ENCODE results near the gene TNKS1BP1. TPM values are rescaled to one million over a fixed set of nuclear protein-coding genes. Genes with fewer than 3 reads are reported as not detected.
A peak's percentile ranks its signal among the peaks of the same experiment; 100 is the strongest.

Gene TNKS1BP1, protein sequence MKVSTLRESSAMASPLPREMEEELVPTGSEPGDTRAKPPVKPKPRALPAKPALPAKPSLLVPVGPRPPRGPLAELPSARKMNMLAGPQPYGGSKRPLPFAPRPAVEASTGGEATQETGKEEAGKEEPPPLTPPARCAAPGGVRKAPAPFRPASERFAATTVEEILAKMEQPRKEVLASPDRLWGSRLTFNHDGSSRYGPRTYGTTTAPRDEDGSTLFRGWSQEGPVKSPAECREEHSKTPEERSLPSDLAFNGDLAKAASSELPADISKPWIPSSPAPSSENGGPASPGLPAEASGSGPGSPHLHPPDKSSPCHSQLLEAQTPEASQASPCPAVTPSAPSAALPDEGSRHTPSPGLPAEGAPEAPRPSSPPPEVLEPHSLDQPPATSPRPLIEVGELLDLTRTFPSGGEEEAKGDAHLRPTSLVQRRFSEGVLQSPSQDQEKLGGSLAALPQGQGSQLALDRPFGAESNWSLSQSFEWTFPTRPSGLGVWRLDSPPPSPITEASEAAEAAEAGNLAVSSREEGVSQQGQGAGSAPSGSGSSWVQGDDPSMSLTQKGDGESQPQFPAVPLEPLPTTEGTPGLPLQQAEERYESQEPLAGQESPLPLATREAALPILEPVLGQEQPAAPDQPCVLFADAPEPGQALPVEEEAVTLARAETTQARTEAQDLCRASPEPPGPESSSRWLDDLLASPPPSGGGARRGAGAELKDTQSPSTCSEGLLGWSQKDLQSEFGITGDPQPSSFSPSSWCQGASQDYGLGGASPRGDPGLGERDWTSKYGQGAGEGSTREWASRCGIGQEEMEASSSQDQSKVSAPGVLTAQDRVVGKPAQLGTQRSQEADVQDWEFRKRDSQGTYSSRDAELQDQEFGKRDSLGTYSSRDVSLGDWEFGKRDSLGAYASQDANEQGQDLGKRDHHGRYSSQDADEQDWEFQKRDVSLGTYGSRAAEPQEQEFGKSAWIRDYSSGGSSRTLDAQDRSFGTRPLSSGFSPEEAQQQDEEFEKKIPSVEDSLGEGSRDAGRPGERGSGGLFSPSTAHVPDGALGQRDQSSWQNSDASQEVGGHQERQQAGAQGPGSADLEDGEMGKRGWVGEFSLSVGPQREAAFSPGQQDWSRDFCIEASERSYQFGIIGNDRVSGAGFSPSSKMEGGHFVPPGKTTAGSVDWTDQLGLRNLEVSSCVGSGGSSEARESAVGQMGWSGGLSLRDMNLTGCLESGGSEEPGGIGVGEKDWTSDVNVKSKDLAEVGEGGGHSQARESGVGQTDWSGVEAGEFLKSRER (N-terminal part only)
- total RNA-seq (2021) (181 and 218 TPM in 2 replicates), Bru-seq, nascent RNA (percentile 88 among the genes with signal in this experiment), BruChase-seq, experiment 1, labeled RNA remaining after a 2-hour chase (percentile 97 among the genes with signal in this experiment), BruChase-seq, experiment 2, labeled RNA remaining after a 6-hour chase (percentile 94 among the genes with signal in this experiment)
- long read RNA-seq, full-length matches to known transcripts, result 27 of 74 reads
- long read RNA-seq, partial matches to known transcripts, result 34 of 74 reads
- long read RNA-seq, other reads (novel, unspliced or antisense), result 13 of 74 reads

DNA sequence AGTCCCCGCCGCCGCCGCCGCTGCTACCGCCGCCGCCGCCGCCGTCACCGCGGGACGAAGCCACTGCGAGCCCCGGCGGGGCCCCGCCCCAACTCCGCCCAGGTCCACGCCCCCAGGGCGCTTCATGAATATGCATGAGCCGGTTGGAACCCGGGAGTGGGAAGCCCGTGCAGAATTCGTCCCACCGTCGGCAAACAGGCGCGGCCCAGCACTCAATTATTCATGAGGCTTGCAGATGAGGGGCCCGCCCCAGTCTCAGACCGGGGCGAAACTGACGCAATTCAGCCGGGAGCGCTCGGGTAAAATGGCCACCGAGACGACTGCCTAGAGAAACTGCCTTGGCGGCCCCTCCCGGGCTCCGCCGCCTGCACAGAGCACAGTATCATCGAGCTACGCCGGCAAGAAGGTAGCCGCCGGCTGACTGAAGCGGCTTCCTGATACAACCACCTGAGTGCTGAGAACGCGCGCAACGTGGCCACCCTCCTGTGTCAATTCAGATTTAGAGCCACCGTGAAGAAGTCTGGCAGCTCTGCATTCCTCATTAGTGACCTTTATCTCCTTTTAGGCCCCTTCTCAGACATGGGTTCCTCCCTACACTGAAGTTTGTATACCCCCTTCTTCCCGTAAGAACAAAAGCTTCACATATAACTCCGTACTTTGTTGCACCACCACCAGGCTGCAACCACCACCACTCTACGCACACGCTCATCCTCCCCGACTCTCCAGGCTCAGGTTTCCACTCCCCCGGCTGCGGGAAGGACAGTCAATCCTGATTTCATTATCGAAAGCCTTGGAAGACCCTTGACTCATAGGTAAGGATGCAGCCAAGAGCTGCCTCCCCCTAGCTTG, at the start of gene TNKS1BP1:
TSS of gene TNKS1BP1 (minus strand) at position 67 of the 849 bp plus-strand sequence. CDS start 3,067 bp downstream, outside the sequence.
- Histone ChIP-seq H3F3A (ENCODE audit: insufficient read depth, low read depth) (peaks cover 61% of the 10 kb centered on the region), H3K9me3 (ENCODE audit: insufficient read depth, low read depth) (no peaks in the 10 kb centered on the region), H3K4me1 (replicated peaks; ENCODE audit: insufficient read depth) (peaks cover 49% of the 10 kb centered on the region), H4K20me1 (ENCODE audit: insufficient read depth) (peaks cover 33% of the 10 kb centered on the region; the same call in 1 of the 2 replicates), H3K4me3 (peak within 1 kb of the TSS; percentile 57), H3K27ac (peak within 1 kb of the TSS; percentile 93), H2AFZ (peak within 1 kb of the TSS; percentile 74), H3K79me2 (ENCODE audit: low read depth) (peaks cover 35% of the 10 kb centered on the region), H3K27me3 (ENCODE audit: insufficient read depth, low read depth) (no peaks in the 10 kb centered on the region), H3K9me2 (ENCODE audit: insufficient read depth) (no peaks in the 10 kb centered on the region), H3K36me3 (ENCODE audit: low read depth) (peaks cover 36% of the 10 kb centered on the region), H3K4me2 (peak within 1 kb of the TSS; percentile 98)
- POLR2A ChIA-PET (ENCODE audit: unreplicated experiment), result interaction anchor here (0.5 to 1.8 kb wide), 8 partner anchors 10 to 188 kb away, joined by 3 to 10 read pairs (median 5); partner anchors contain the start of gene SSRP1
- TF ChIP-seq, protein P1, sequence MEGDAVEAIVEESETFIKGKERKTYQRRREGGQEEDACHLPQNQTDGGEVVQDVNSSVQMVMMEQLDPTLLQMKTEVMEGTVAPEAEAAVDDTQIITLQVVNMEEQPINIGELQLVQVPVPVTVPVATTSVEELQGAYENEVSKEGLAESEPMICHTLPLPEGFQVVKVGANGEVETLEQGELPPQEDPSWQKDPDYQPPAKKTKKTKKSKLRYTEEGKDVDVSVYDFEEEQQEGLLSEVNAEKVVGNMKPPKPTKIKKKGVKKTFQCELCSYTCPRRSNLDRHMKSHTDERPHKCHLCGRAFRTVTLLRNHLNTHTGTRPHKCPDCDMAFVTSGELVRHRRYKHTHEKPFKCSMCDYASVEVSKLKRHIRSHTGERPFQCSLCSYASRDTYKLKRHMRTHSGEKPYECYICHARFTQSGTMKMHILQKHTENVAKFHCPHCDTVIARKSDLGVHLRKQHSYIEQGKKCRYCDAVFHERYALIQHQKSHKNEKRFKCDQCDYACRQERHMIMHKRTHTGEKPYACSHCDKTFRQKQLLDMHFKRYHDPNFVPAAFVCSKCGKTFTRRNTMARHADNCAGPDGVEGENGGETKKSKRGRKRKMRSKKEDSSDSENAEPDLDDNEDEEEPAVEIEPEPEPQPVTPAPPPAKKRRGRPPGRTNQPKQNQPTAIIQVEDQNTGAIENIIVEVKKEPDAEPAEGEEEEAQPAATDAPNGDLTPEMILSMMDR (conservative IDR thresholded peaks at IDR 0.05), result no peak
- TF ChIP-seq EZH2 (IDR thresholded peaks at IDR 0.05; ENCODE audit: low read depth), result no peak
- peak; percentile 94 to 99 for DNase-seq
- CTCF ChIA-PET, result interaction anchor here (0.6 kb wide), 1 partner anchor 31 kb away, joined by 12 read pairs; no protein-coding TSS in a partner anchor
- BruUV-seq (replicated peaks), result TSS peak; percentile 83
- intact Hi-C loops (cut with micrococcal nuclease; ENCODE audit: unreplicated experiment), result loop anchor here (1.0 to 10.0 kb wide), 5 partner anchors 10 to 1254 kb away; partner anchors contain the start of genes SSRP1, ZDHHC5 and ZFP91

DNA sequence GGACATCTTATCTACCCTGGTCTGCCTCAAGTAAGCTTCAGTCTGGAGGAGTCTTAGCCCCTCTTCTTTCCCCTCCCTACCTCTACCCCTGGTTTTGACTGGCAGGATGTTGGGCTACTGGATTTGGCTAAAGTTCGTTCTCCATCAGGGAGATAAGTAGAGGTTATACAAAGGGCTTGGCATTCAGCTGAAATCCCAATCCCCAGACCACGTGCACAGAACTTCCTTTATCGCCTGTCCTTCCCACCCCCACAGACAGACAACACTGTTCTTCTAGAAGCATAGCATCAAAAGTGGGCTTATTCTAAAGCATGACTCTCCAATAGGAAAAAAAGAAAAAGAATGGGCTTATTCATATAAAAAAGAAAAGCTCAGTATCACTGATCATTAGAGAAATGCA, 48.4 kb upstream of the TNKS1BP1 start:
- no peaks in the 10 kb centered on the region for H3F3A ChIP-seq (ENCODE audit: insufficient read depth, low read depth)
- no TSS peak for BruUV-seq (replicated peaks)
- no peak overlapping the region for H3K27ac ChIP-seq
- no peak for DNase-seq
- H3K9me3 ChIP-seq (ENCODE audit: insufficient read depth, low read depth), result no peaks in the 10 kb centered on the region
- H3K27me3 ChIP-seq (ENCODE audit: insufficient read depth, low read depth), result peaks cover 13% of the 10 kb centered on the region
- ChIA-PET POLR2A (ENCODE audit: unreplicated experiment) (no interaction called here), CTCF (no interaction called here)
- no peak overlapping the region for H3K4me3 ChIP-seq
- no peaks in the 10 kb centered on the region for H3K36me3 ChIP-seq (ENCODE audit: low read depth)
- no peak overlapping the region for H3K4me2 ChIP-seq
- H2AFZ ChIP-seq, result no peak overlapping the region
- H3K9me2 ChIP-seq (ENCODE audit: insufficient read depth), result no peaks in the 10 kb centered on the region
- no peaks in the 10 kb centered on the region for H3K4me1 ChIP-seq (replicated peaks; ENCODE audit: insufficient read depth)
- no peaks in the 10 kb centered on the region for H3K79me2 ChIP-seq (ENCODE audit: low read depth)
- no peaks in the 10 kb centered on the region for H4K20me1 ChIP-seq (ENCODE audit: insufficient read depth)
- intact Hi-C loops (cut with micrococcal nuclease; ENCODE audit: unreplicated experiment), result no loop called here
- TF ChIP-seq, protein P1 (conservative IDR thresholded peaks at IDR 0.05), result no peak

All from PC-9 (cell line).